SU-DHL-6 (cell line): ENCODE data around the gene GGT6.

ENCODE experiments used
- H2AFZ ChIP-seq: fragments of 200-600 bp; sonication (generic); 2 replicates; pipeline ENCODE4 v1.6.1; 2014; ENCODE audit warnings: low read depth, mild to moderate bottlenecking, moderate library complexity, mixed read lengths, antibody characterized with exemption, low read length; ENCODE audit not compliant: severe bottlenecking
- H3F3A ChIP-seq: fragments of 200-600 bp; shearing (Covaris generic); 2 replicates; pipeline ENCODE4 v1.6.0; 2016; ENCODE audit warnings: antibody characterized with exemption, mild to moderate bottlenecking; ENCODE audit not compliant: insufficient read depth
- H3K27ac ChIP-seq: fragments of 200-600 bp; sonication (generic); 2 replicates; pipeline ENCODE4 v1.5.1; 2016; ENCODE audit warnings: low read depth, mild to moderate bottlenecking, low read length, moderate library complexity, mixed read lengths
- H3K27me3 ChIP-seq: fragments of 200-600 bp; sonication (generic), shearing (Covaris generic); 2 replicates; pipeline ENCODE4 v1.6.0; 2014; ENCODE audit warnings: mild to moderate bottlenecking, low read length
- H3K36me3 ChIP-seq: fragments of 200-600 bp; sonication (generic); 2 replicates; pipeline ENCODE4 v1.6.1; 2014; ENCODE audit warnings: mild to moderate bottlenecking, low read length, mixed read lengths
- H3K4me2 ChIP-seq: fragments of 300-600, 200-600 bp; shearing (Covaris generic), sonication (generic); 2 replicates; pipeline ENCODE4 v1.6.0; 2014; ENCODE audit warnings: low read length, low read depth, mild to moderate bottlenecking; ENCODE audit not compliant: poor library complexity, severe bottlenecking
- H3K4me3 ChIP-seq: fragments of 200-600 bp; sonication (generic); 2 replicates; pipeline ENCODE4 v1.5.1; 2014; ENCODE audit warnings: antibody characterized with exemption, low read length, mild to moderate bottlenecking, mixed read lengths; ENCODE audit not compliant: insufficient read depth, poor library complexity, severe bottlenecking
- H3K79me2 ChIP-seq: fragments of 200-600 bp; sonication (generic); 2 replicates; pipeline ENCODE4 v1.6.1; 2014; ENCODE audit warnings: mild to moderate bottlenecking, low read length, moderate library complexity; ENCODE audit not compliant: insufficient read depth
- H3K9ac ChIP-seq: fragments of 200-600 bp; sonication (generic); 2 replicates; pipeline ENCODE4 v1.7.0; 2014; ENCODE audit warnings: mild to moderate bottlenecking, low read length
- H3K9me2 ChIP-seq: fragments of 200-600 bp; sonication (generic); replicated peaks from 2 replicates; pipeline ENCODE4 v1.6.1; 2014; ENCODE audit warnings: low read length; ENCODE audit not compliant: insufficient read depth
- H3K9me3 ChIP-seq: fragments of 200-600 bp; sonication (generic); 2 replicates; pipeline ENCODE4 v1.6.1; 2014; ENCODE audit warnings: low read length, mixed read lengths; ENCODE audit not compliant: insufficient read depth
- H4K20me1 ChIP-seq: fragments of 200-600 bp; sonication (generic); 2 replicates; pipeline ENCODE4 v1.6.1; 2014; ENCODE audit warnings: low read depth, mild to moderate bottlenecking, antibody characterized with exemption, low read length, moderate library complexity, mixed read lengths
- EZH2phosphoT487 ChIP-seq: fragments of 200-600 bp; sonication (generic), shearing (Covaris generic); conservative IDR thresholded peaks from 2 replicates; pipeline ENCODE4 v1.6.1; 2018; ENCODE audit warnings: mild to moderate bottlenecking, antibody characterized with exemption, low read length, moderate library complexity, mixed read lengths
- TF ChIP-seq, protein P1 (sequence below): fragments of 200-600 bp; sonication (generic); IDR thresholded peaks from one replicate; pipeline ENCODE4 v1.5.1; 2017; ENCODE audit warnings: antibody characterized with exemption, mild to moderate bottlenecking, low read length, moderate library complexity; ENCODE audit not compliant: insufficient read depth, poor library complexity, severe bottlenecking

GGT6 gene

GRCh38 chr17:4560837-4561256 is 470 bp upstream of the GGT6 start:
- H3F3A ChIP-seq, result no peaks in the 10 kb centered on the region
- no peak overlapping the region for H3K4me2 ChIP-seq
- no peak overlapping the region for H2AFZ ChIP-seq
- no peaks in the 10 kb centered on the region for H3K9me3 ChIP-seq
- no peaks in the 10 kb centered on the region for H4K20me1 ChIP-seq
- TF ChIP-seq, protein P1, sequence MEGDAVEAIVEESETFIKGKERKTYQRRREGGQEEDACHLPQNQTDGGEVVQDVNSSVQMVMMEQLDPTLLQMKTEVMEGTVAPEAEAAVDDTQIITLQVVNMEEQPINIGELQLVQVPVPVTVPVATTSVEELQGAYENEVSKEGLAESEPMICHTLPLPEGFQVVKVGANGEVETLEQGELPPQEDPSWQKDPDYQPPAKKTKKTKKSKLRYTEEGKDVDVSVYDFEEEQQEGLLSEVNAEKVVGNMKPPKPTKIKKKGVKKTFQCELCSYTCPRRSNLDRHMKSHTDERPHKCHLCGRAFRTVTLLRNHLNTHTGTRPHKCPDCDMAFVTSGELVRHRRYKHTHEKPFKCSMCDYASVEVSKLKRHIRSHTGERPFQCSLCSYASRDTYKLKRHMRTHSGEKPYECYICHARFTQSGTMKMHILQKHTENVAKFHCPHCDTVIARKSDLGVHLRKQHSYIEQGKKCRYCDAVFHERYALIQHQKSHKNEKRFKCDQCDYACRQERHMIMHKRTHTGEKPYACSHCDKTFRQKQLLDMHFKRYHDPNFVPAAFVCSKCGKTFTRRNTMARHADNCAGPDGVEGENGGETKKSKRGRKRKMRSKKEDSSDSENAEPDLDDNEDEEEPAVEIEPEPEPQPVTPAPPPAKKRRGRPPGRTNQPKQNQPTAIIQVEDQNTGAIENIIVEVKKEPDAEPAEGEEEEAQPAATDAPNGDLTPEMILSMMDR, result no peak
- no peak for TF ChIP-seq EZH2phosphoT487
- no peak overlapping the region for H3K9ac ChIP-seq
- no peak overlapping the region for H3K27ac ChIP-seq
- no peaks in the 10 kb centered on the region for H3K9me2 ChIP-seq
- H3K4me3 ChIP-seq, result no peak overlapping the region
- no peaks in the 10 kb centered on the region for H3K36me3 ChIP-seq
- H3K27me3 ChIP-seq, result no peaks in the 10 kb centered on the region
- no peaks in the 10 kb centered on the region for H3K79me2 ChIP-seq

- no peak overlapping the region for H2AFZ ChIP-seq
- H3K9me3 ChIP-seq, result no peaks in the 10 kb centered on the region
- no peaks in the 10 kb centered on the region for H3F3A ChIP-seq
Observed at GRCh38 chr17:4559966-4560365, 411 bp downstream of the GGT6 start.

GRCh38 chr17:4559139-4559791 is 1.1 kb downstream of the GGT6 start:
- H3K27ac ChIP-seq, result no peak overlapping the region

More at GRCh38 chr17:4559966-4560365, 411 bp downstream of the GGT6 start:
- no peak overlapping the region for H3K4me3 ChIP-seq
- TF ChIP-seq EZH2phosphoT487, result no peak
- peaks cover 2% of the 10 kb centered on the region for H3K79me2 ChIP-seq
- no peaks in the 10 kb centered on the region for H3K27me3 ChIP-seq
- no peak overlapping the region for H3K27ac ChIP-seq
- no peaks in the 10 kb centered on the region for H3K36me3 ChIP-seq
- no peak overlapping the region for H3K9ac ChIP-seq
- H3K4me2 ChIP-seq, result no peak overlapping the region
- no peaks in the 10 kb centered on the region for H4K20me1 ChIP-seq
- H3K9me2 ChIP-seq, result no peaks in the 10 kb centered on the region

More at GRCh38 chr17:4559139-4559791, 1.1 kb downstream of the GGT6 start:
- Histone ChIP-seq H3K27me3 (no peaks in the 10 kb centered on the region), H3K9me3 (no peaks in the 10 kb centered on the region), H3K4me2 (no peak overlapping the region), H3K9ac (no peak overlapping the region), H3F3A (no peaks in the 10 kb centered on the region), H3K9me2 (no peaks in the 10 kb centered on the region), H4K20me1 (no peaks in the 10 kb centered on the region), H3K79me2 (peaks cover 9% of the 10 kb centered on the region), H3K4me3 (no peak overlapping the region), H2AFZ (no peak overlapping the region), H3K36me3 (no peaks in the 10 kb centered on the region)
- TF ChIP-seq EZH2phosphoT487, result no peak
- TF ChIP-seq, protein P1, result no peak
